ENCODE measurements around the gene WFIKKN1.

DNA sequence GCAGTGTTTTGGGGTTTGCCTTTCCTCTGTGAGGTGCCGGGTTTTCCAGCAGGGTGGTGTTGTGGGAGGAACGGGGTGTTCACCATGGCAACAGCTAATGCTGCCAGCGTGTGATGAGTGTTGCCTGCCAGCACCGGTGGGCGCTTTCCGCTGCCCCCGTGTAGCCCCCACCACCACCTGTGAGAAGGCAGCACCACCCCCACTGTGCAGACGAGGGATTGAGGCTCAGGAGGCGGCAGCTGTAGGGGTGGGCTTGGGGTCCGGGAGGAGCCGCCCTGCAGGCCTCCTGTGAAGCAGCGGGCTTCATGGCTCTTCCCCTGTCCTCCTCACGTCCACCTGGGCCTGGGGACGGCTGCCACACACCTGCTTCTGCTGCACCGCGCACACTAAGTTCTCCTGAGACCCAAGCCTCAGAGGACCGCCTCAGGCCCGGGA, 35.7 kb upstream of the WFIKKN1 start:
- TF ChIP-seq, protein P1, sequence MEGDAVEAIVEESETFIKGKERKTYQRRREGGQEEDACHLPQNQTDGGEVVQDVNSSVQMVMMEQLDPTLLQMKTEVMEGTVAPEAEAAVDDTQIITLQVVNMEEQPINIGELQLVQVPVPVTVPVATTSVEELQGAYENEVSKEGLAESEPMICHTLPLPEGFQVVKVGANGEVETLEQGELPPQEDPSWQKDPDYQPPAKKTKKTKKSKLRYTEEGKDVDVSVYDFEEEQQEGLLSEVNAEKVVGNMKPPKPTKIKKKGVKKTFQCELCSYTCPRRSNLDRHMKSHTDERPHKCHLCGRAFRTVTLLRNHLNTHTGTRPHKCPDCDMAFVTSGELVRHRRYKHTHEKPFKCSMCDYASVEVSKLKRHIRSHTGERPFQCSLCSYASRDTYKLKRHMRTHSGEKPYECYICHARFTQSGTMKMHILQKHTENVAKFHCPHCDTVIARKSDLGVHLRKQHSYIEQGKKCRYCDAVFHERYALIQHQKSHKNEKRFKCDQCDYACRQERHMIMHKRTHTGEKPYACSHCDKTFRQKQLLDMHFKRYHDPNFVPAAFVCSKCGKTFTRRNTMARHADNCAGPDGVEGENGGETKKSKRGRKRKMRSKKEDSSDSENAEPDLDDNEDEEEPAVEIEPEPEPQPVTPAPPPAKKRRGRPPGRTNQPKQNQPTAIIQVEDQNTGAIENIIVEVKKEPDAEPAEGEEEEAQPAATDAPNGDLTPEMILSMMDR (IDR thresholded peaks at IDR 0.05; ENCODE audit: low read depth, low read length, poor library complexity, severe bottlenecking): no peak
- no peak for TF ChIP-seq EZH2phosphoT487 (IDR thresholded peaks at IDR 0.05; ENCODE audit: borderline replicate concordance, low read length)
